Measurements from ENCODE around the gene CPS1.

DNA sequence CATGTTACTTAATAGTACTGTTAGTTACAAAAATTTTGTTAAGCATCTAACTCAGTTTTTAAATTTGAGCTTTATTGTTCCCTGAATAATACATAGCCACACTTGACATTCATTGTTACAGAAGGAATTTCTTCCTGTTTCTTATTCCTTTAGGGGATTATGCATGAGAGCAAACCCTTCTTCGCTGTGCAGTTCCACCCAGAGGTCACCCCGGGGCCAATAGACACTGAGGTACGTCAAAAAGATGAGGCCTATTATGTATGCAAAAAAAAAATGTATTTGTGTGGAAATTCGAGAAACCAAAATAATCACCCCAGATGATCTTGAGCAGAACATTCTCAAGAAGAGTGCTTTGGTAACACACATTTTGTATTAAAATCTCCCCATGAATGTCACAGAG, 36.3 kb downstream of the CPS1 start:
- TF ChIP-seq CTCF (IDR thresholded peaks at IDR 0.05; ENCODE audit: low read length) (no peak), EZH2 (IDR thresholded peaks at IDR 0.05; ENCODE audit: borderline replicate concordance, low read length) (no peak)

Data from OCI-LY1 (cell line).